TTC549 (cell line): ENCODE measurements around the gene PRR5.
"Not testable (repeated sequence)": the region's sequence is repeated elsewhere in the genome, so short reads cannot be mapped to it uniquely, and the experiment has no call there.

ENCODE experiments used
- FAIRE-seq: peaks from 2 replicates; lab custom pipeline; 2012; peaks lifted over from hg19 to GRCh38; lab: Jason Lieb, UNC

Gene PRR5

DNA sequence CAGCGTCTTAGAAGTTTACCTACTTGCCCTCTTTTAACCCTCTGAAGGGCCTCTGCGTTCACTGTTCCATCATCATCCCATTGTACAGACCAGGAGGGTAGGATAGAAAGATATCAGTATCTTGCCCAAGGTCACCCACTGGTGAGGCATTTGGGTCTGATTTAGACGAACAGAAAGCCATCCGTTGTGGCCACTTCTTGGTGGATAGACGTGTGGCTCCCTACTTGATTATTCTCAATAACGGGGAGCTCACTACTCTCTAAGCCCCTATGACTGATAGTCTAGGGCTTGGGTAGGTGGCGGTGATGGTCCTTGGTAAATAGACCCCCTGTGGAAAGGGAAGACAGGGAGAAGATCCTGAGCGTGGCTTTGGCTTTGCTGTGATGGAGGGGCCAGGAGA is 28.6 kb upstream of the PRR5 start:
- no peak for FAIRE-seq

DNA sequence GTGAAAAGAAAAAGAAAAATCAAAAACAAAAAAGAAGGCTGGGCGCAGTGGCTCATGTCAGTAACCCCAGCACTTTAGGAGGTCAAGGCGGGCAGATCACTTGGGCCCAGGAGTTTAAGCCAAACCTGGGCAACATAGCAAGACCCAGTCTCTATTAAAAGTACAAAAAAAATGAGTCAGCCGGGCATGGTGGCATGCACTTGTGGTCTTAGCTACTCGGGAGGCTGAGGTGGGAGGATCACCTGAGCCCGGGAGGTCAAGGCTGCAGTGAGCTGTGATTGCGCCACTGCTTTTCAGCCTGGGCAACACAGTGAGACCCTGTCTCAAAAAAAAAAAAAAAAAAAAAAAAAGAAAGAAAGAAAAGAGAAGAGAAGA is 26.0 kb upstream of the PRR5 start:
- FAIRE-seq = not testable (repeated sequence)

DNA sequence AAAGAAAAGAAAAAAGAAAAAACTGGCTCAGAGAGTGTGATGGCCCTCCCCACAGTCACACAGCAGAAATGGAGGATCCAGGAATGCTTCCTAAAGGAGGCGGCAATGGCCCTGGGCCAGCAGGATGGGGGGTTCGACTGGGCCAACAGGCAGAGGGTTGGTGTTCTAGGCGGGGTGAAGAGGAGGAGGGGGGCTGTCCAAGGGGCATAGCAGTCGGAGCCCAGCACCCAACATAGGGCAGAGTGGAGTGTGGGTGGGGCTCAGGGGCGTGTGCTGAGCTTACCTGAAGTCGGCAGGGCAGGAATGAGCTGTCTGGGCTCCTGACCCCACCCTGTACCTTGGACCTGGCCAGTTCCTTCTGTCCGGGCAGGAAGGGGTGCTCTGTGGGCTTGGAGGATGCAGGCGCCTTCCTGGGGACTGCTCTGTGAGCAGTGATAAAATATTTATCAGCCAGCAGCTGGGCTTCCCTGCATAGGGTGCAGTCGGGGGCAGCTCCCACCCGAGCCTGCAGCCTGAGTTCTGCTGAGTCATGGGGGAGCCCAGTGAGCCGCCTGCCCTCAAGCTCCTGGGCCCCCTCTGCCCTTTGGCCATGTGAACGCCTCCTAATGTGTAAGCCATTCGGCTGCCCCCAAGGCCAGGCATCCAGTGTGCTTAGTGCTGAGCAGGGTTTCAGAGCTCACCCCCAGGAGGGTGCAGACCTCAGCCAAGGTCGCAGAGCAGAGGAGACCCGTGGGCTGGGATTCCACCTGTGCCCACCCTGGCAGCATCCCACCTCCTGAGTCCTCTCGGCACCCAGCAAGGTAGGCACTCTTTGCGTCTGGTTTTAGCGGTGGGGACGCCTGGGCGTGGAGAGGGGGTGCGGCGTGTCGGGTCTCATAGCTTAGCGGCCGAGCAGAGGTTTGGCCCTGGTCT is 25.3 kb upstream of the PRR5 start:
- FAIRE-seq = no peak

DNA sequence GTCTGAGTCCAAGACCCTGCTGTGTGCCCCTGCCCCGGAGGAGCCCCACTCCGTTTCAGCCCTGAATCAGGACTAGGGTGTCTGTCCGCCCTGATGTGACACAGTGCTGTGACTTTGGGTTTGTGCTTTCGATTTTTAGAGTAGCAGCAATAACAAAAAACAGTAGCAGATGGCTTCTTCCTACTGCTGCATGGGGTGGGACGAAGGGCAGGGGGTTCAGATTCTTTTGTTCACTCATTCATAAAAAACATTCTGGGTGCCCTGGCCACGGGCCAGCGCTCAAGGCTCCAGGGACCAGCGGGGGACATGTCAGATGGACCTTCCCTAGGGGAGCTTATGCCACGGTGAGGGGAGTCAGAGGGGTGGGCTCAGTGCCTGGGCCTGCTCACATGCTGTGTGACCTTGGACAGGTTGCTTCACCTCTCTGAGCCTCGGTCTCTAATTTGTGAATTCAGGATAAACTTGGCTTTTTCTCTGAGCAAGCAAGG is 24.6 kb upstream of the PRR5 start:
- no peak for FAIRE-seq

DNA sequence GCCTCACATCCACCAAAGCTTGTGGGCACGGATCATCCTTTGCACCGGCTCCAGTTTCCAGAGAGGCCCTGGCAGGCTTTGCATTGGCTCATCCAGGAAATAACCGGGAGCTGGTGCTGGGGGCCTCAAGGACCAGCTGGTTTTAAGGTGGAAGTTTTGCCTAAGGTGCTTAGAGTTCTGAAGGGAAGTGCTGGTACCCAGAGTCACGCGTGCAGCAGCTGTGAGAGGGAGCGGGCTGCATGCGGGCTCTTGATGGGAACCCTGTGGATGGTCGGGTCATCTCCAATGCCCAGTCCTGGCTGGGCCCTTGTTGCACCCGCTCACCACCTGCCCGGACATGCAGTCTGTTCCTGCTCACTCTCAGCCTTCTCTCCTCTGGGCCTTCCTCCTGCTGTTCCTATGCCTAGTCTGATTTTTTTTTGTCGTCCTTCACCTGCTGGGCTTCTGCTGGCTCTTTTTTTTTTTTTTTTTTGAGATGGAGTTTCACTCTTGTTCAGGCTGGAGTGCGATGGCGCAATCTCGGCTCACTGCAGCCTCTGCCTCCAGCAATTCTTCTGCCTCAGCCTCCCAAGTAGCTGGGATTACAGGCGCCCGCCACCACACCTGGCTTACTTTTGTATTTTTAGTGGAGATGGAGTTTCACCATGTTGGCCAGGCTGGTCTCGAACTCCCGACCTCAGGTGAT is 24.0 kb upstream of the PRR5 start:
- FAIRE-seq = no peak

DNA sequence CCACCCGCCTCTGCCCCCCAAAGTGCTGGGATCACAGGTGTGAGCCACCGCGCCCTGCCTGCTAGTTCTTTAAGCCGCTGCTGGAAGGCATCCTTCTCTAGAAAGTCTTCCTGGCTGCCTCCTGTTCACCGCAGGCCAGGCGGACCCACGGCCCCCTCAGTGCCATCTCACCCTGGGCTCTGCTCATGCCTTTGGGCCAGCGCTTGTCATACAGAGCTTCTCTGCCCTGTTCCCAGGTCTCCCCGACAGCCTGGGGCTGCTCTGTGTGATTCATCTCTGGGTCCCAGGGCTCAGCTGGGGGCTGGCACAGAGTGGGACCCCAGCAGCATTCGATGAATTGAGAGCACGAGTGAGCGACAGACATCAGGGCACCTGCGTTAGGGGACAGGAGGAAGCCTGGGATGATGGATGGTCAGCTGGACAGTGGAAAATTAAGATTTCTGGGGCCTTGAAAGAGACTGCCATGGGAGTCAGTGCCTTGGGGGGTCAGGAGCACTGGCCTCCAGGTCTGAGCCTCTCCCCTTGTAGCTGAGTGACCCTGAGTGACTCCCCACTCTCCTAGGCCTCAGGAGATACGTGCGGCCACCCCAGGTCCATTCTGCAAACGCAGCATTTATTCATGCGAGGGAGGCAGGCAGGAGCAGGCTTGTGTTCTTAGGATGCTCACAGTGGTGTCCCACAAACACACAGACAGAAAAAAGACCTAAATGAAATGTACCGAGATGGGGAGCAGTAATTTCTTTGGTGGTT is 23.3 kb upstream of the PRR5 start:
- no peak for FAIRE-seq

DNA sequence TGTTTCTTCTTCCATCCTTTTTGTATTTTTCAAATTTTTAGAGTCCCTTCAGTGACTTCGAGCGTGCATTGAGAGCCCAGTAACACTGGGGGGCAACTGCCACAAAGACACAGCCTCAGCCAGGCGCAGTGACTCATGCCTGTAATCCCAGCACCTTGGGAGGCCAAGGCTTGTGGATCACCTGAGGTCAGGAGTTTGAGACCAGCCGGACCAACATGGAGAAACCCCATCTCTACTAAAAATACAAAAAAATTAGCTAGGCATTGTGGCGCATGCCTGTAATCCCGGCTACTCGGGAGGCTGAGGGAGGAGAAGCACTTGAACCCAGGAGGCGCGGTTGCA is 22.7 kb upstream of the PRR5 start:
- FAIRE-seq = not testable (repeated sequence)

DNA sequence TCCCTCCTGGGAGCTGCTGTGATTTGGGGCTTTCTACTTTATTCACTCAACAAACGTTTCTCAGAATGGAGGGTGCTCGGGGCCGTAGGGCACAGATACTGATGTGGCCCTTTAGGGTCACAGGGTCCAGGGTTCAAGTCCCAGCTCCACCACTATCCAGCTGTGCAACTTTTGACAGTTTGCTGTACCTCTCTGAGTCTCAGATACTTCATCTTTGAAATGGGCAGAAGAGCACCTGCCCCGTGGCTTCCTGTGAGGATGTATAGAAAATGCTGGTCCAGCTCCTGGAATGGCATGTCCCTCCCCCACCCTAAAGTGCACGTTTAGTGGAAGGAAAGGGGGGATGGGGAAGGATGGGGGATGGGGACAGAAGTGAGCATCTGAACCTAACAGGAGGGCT is 21.9 kb upstream of the PRR5 start:
- FAIRE-seq = no peak

DNA sequence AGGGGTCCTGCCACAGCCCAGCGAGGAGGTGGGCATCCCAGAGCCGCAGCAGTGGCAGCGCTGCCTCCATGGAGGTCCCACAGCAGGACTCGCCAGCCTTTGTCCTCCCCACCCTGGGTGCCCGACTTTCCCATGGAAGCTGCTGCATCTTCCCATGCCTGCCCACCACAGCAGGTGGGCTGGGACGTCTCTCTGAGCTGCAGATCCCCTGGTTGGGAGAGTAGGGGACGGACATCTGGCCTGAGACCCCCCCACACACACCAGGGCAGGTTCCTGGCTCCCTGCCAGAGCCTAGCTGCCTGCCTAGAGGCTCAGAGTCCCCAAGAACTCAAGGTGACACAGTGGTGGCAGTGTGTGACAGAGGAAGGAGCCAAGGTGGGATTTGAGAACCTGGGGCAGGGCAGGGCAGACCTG is 21.5 kb upstream of the PRR5 start:
- no peak for FAIRE-seq

DNA sequence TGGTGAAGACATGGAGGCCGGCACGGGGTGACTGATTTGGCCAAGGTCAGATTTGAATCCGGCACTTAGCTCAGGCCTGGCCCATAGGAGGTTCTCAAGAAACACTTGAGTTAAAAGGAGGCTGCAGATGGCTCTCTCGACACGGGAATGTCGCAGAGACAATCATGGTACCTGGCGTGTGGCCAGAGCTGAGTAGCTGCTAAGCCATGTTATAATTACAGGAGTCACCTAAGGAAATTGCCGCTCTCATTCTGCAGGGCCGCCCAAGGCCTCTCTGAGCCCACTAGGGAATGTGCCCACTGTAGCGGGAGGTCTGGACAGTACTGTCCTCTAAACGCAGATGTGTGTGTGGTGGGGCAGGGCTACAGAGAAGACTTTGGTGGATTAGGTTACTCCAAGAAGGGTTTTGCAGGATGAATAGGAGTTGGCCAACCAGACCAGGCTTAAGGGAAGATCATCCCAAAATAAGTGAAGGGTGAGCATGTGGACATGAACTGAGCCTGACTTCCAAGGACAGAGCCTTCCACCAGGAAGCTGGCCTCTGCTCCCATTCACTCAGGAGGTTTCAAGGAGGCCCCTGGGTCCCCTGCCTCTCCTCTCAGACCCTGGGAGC is 19.3 kb upstream of the PRR5 start:
- FAIRE-seq = no peak

DNA sequence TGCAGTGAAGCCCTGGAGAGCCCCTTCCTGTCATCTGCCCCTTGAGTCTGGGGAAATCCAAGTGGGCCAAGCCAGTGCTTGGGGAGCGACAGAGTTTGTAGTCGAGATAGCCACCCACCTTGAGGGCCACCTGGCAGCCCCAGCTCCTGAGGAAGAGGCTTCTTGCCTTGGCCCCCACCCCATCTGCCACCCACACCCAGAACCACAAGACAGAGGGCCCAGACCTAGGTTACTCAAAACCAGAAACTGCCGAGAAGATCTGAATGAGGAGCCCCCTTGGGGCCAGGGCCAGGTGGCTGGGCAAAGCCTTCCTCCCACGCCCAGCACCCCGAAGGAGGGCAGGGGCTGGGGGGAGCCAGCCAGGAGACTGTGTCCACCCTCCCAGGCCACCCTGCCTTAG is 18.8 kb upstream of the PRR5 start:
- no peak for FAIRE-seq

DNA sequence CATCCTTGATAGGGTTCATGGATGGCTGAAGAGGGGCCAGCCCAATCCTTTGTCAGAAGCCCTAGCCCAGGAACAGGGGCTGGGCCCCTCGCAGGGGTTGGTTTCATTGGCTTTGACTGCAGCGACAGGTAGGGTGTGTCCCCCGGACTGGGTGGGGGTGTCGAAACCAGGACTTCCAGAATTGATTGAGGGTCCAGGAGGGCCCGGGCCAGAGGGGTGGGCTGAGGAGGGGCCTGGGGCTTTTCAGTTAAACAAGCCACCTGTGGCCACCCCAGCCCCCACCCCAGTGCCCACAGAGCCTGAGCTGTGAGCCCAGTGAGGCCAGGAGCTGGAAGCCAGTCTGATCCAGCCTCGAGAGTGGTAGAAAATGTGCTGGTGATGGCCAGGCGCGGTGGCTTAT is 18.1 kb upstream of the PRR5 start:
- FAIRE-seq = no peak

DNA sequence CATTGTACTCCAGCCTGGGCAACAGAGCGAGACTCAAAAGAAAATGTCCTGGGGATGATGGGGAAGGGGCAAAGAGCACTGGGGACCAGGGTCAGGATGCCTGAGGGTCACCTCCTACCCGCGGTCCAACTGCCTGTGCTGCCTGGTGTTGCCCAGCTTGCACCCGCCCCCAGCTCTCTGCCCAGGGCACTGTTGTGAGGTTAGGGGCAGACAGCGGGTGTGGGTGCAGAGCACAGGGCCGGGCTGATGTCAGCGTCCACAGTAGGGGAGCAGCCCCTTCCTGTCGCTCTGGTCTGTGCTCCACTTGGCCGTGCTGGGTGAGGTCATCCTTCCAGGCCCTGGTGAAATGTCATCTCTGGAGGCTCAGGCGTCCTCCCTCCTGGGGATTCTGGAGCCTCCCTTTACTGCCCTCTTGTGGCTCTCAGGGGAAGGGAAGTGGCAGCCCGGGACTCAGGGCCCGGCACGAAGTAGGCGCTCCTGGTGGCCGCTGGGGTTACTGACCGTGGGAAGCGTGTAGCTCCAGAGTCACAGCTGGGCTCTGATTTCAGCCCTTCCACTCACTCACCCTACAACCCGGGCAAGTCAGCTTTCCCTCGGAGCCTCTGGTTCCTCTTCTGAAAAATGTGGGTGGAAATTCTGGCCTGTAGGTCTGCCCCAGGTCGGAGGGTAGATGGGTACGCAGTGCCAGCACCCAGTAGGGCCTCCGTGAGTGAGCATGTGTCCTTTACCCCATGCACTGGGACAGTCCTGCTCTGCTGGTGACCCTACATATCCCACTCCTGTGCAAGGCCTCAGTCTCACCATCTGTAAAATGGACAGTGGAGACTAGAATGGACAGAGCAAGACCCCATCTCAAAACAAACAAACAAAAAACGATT is 17.3 kb upstream of the PRR5 start:
- no peak for FAIRE-seq

DNA sequence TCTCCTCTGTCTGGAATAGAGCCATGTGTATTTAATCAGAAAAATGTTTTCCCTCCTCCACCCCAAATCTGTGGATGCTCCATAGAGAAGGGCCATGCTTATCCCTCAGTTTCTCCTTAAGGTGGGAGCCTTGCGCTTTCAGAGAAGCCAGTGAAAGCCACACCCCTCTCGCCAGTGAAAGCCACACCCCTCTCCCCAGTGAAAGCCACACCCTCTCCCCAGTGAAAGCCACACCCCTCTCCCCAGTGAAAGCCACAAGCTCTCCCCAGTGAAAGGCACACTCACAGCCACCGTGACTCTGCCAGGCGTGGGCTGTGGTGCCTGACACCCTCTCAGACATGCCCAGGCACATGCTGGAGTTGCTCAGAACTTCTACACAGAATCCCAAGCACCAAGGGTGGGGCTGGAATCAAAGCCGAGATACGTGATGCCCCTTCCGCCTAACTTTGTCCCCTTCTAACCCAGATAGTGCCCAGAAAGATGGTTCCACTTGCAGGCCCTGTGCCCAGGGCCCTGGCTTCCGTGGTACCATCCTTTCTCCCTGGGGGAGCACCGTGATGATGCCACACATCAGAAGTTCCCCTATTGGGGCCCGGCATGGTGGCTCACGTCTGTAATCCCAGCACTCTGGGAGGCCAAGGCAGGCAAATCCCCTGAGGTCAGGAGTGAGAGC is 16.5 kb upstream of the PRR5 start:
- FAIRE-seq = no peak

DNA sequence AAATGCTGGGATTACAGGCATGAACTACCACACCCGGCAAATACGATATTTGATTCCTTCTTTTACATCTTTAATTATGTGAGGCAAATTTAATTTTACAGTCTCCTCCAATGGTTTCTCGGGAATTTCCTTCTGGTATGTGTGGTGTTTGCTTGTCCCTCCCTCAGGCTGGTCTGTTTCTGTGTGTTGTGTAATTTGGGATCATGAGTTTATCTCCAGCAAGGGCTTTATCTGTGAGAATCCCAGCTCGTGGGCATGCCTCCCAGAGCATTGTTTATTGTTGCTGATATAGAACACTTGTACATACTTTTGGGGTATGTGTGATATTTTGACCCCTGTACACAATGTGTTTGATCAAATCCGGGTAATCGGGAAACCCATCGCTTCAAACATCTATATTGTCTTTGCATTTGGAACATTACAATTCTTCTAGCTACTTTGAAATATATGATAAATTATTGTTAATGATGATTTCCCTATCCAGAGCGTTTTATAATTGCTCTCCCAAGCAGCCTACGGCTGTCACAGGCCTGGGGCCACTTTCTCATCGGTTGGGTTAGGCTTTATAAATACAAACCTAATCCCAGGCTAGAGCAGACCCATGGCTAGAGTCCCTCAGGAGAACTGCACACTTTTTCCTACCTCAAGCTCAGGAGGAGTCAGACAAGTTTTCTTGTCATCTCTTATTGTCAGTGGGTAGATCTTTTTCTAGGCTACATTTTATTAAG is 15.0 kb upstream of the PRR5 start:
- FAIRE-seq = no peak

DNA sequence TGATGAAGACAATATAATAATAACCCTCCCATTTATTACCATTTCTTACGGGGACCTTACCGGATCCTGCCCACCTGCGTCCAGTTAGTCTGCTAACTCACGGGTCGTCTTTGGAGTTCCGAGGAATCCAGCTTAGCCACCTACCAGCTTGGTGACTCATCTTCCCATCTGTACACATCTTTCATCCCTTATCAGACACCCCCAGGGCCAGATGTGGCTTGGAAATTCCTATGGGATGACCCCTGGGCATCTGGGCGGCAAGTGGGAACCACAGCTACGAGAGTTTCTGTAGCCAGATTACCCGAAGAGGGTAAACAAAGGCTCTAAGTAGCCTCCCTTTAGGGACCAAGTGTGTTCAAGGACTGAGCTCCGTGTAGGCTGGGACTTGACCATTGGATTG is 12.8 kb upstream of the PRR5 start:
- FAIRE-seq = no peak

DNA sequence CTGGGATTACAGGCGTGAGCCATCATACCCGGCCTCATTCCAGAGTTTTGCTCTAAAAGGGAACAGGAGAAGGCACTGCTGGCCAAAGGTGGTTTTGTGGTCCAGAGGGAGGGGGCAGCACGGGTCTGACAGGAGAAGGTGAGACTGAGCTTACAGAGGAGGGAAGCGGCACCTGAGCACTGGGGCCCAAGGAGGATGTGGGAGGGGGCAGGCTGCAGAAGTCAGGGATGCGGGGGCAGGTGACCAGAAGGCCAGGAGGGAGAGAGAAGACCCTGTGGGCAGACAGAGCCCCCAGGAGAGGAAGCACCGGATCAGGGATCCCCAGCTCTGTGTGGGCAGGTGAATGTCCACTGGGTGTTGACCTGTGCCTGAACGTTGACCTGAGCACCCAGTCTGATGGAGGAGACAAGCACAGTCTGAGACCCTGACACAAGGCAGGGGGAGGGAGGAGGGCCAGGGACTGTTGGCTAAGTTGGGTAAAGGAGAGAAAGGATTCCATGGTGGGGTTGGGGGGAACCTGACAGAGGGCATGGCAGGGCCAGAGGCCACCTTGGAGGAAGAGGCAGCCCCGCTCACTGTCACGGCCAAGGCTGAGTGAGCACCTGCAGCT is 12.0 kb upstream of the PRR5 start:
- no peak for FAIRE-seq

DNA sequence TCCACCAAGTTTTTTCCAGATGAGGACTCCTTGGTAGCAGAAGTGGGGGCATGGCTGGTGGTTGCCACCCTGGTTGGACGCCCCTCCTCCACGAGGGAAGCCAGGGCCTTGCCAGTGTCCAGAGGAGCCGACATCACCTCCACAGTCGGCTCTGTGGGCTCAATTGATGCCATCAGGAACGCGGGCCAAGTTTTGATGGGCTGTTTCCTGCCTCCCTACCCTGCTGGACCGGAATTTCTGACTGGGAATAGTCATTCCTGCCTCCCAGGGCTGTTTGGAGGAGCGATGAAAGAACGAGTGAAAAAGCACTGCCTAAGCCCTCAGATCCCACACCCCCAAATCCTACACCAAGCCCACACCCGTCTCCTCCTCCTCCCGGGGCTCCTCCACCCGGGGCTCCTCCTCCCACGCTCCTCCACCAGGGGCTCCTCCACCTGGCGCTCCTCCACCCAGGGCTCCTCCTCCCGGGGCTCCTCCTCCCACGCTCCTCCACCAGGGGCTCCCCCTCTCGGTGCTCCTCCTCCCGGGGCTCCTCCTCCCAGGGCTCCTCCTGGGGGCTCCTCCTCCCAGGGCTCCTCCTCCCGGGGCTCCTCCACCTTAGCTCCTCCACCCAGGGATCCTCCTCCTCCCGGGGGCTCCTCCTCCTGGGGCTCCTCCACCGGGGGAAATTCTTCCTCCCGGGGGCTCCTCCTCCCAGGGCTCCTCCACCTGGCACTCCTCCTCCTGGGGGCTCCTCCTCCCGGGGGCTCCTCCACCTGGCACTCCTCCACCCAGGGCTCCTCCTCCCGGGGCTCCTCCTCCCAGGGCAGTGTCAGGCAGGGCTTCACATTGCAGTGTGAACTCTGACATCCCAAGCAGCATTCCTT is 10.0 kb upstream of the PRR5 start:
- FAIRE-seq = no peak

DNA sequence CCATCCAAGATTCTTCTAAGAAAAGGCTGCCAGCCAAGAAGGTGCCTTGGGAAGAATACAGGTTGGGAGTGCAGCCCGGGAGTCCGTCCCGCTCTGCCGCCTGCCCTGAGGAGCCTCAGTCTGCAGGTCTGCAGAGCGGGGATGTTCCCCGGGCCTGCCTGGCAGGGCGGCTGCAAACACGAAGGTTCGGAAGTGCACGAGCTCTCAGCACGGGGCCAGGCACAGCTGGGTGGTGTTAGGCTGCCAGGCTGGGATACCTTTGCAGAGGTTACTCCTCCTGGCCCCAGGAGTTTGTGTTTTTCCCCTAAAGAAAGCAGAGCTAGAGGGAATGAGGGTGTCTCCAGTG is 9.4 kb upstream of the PRR5 start:
- no peak for FAIRE-seq
